H9 (cell line): Measurements from ENCODE around the gene ZWILCH. TPM values are rescaled to one million over a fixed set of nuclear protein-coding genes. Genes with fewer than 3 reads are reported as not detected.

Source experiments
- DNase-seq: peaks from one replicate; pipeline ENCODE4 v3.0.0-alpha.2; 2017
- H2AFZ ChIP-seq: one replicate; pipeline ENCODE4 v1.6.1; 2013; ENCODE audit warnings: mild to moderate bottlenecking, low read length, control low read depth, moderate library complexity
- H2AK5ac ChIP-seq: 2 replicates; pipeline ENCODE4 v1.6.1; 2013; ENCODE audit warnings: low read length, control low read depth, mixed read lengths; ENCODE audit not compliant: insufficient read length
- H2BK120ac ChIP-seq: one replicate; pipeline ENCODE4 v1.6.1; 2013; ENCODE audit warnings: low read depth, mild to moderate bottlenecking, low read length, control low read depth, inconsistent platforms; ENCODE audit not compliant: poor library complexity, severe bottlenecking
- H2BK12ac ChIP-seq: 2 replicates; pipeline ENCODE4 v1.6.1; 2013; ENCODE audit warnings: low read length, control low read depth, mixed read lengths, low read depth; ENCODE audit not compliant: insufficient read length
- H2BK15ac ChIP-seq: 2 replicates; pipeline ENCODE4 v1.6.1; 2013; ENCODE audit warnings: low read depth, low read length, control low read depth
- H2BK20ac ChIP-seq: one replicate; pipeline ENCODE4 v1.6.1; 2013; ENCODE audit warnings: low read depth, mild to moderate bottlenecking, low read length, control low read depth, inconsistent platforms; ENCODE audit not compliant: poor library complexity, severe bottlenecking
- H2BK5ac ChIP-seq: 2 replicates; pipeline ENCODE4 v1.6.1; 2013; ENCODE audit warnings: low read length, control low read depth, mixed read lengths; ENCODE audit not compliant: insufficient read length
- H3K14ac ChIP-seq: 2 replicates; pipeline ENCODE4 v1.6.1; 2013; ENCODE audit warnings: low read length, control low read depth; ENCODE audit not compliant: insufficient read depth
- H3K18ac ChIP-seq: 2 replicates; pipeline ENCODE4 v1.6.1; 2013; ENCODE audit warnings: low read depth, mild to moderate bottlenecking, mixed read lengths, low read length, control low read depth; ENCODE audit not compliant: insufficient read length
- H3K23ac ChIP-seq: 2 replicates; pipeline ENCODE4 v1.6.1; 2013; ENCODE audit warnings: low read length, control low read depth, mixed read lengths, low read depth; ENCODE audit not compliant: insufficient read length
- H3K23me2 ChIP-seq: 2 replicates; pipeline ENCODE4 v1.6.1; 2013; ENCODE audit warnings: low read depth, mild to moderate bottlenecking, mixed read lengths, low read length, control low read depth; ENCODE audit not compliant: insufficient read length, poor library complexity, severe bottlenecking
- H3K27ac ChIP-seq: 2 replicates; pipeline ENCODE4 v1.5.1; 2013; ENCODE audit warnings: low read length, control low read depth, mixed read lengths, low read depth; ENCODE audit not compliant: insufficient read length
- H3K27me3 ChIP-seq: 2 replicates; pipeline ENCODE4 v1.6.1; 2013; ENCODE audit warnings: low read length, control low read depth, inconsistent platforms; ENCODE audit not compliant: insufficient read depth
- H3K4ac ChIP-seq: 2 replicates; pipeline ENCODE4 v1.6.1; 2013; ENCODE audit warnings: low read depth, mild to moderate bottlenecking, control low read depth, inconsistent platforms, low read length, moderate library complexity
- H3K4me1 ChIP-seq: 2 replicates; pipeline ENCODE4 v1.6.1; 2013; ENCODE audit warnings: low read length, control low read depth, inconsistent platforms; ENCODE audit not compliant: insufficient read depth
- H3K4me2 ChIP-seq: 2 replicates; pipeline ENCODE4 v1.6.1; 2013; ENCODE audit warnings: low read length, control low read depth, mixed read lengths; ENCODE audit not compliant: insufficient read length, insufficient read depth
- H3K56ac ChIP-seq: 2 replicates; pipeline ENCODE4 v1.6.1; 2013; ENCODE audit warnings: low read depth, mild to moderate bottlenecking, mixed read lengths, low read length, control low read depth; ENCODE audit not compliant: insufficient read length
- H3K79me1 ChIP-seq: 2 replicates; pipeline ENCODE4 v1.6.1; 2013; ENCODE audit warnings: low read depth, mild to moderate bottlenecking, moderate library complexity, low read length, control low read depth, inconsistent platforms; ENCODE audit not compliant: insufficient read depth, poor library complexity, severe bottlenecking
- H3K79me2 ChIP-seq: 2 replicates; pipeline ENCODE4 v1.6.1; 2013; ENCODE audit warnings: low read length, control low read depth, inconsistent platforms; ENCODE audit not compliant: insufficient read depth
- H3K9ac ChIP-seq: 2 replicates; pipeline ENCODE4 v1.6.1; 2013; ENCODE audit warnings: low read length, control low read depth, mixed read lengths; ENCODE audit not compliant: insufficient read length; ENCODE audit errors: extremely low read depth
- H3K9me3 ChIP-seq: one replicate; pipeline ENCODE4 v1.6.1; 2013; ENCODE audit warnings: low read depth, low read length, inconsistent platforms; ENCODE audit not compliant: control insufficient read depth
- H3T11ph ChIP-seq: one replicate; pipeline ENCODE4 v1.6.1; 2013; ENCODE audit warnings: mild to moderate bottlenecking, low read length, control low read depth, inconsistent platforms
- H4K20me1 ChIP-seq: one replicate; pipeline ENCODE4 v1.6.1; 2013; ENCODE audit not compliant: control insufficient read depth, insufficient read length, insufficient read depth
- H4K5ac ChIP-seq: 2 replicates; pipeline ENCODE4 v1.6.1; 2013; ENCODE audit warnings: low read depth, mild to moderate bottlenecking, mixed read lengths, low read length, control low read depth; ENCODE audit not compliant: insufficient read length
- H4K8ac ChIP-seq: replicated peaks from 2 replicates; pipeline ENCODE4 v1.6.1; 2013; ENCODE audit warnings: low read length, control low read depth, mixed read lengths, low read depth; ENCODE audit not compliant: insufficient read length
- H4K91ac ChIP-seq: 2 replicates; pipeline ENCODE4 v1.6.1; 2013; ENCODE audit warnings: low read depth, mild to moderate bottlenecking, moderate library complexity, mixed read lengths, low read length, control low read depth; ENCODE audit not compliant: insufficient read length
- H3K27ac Mint-ChIP-seq, 3 experiments: 2 replicates in 2 of 3; 3 replicates in 1 of 3; pipeline ENCODE4 v1.8.0; 2020 to 2021; ENCODE audit warnings: mixed read lengths in 3 of 3, mild to moderate bottlenecking in 1 of 3, moderate library complexity in 1 of 3
- H3K27me3 Mint-ChIP-seq: 2 replicates; pipeline ENCODE4 v1.8.0; 2021; ENCODE audit warnings: low read depth, mild to moderate bottlenecking, moderate library complexity, mixed read lengths
- H3K36me3 Mint-ChIP-seq, 3 experiments: 2 replicates in 2 of 3; 3 replicates in 1 of 3; pipeline ENCODE4 v1.8.0; 2020 to 2021; ENCODE audit warnings: low read depth in 3 of 3, mixed read lengths in 3 of 3; ENCODE audit not compliant: insufficient read depth in 1 of 3
- H3K4me1 Mint-ChIP-seq, 2 experiments: 2 replicates each; pipeline ENCODE4 v1.8.0; 2020; ENCODE audit warnings: mixed read lengths in 2 of 2
- H3K4me3 Mint-ChIP-seq, 2 experiments: 2 replicates in 1 of 2; 3 replicates in 1 of 2; pipeline ENCODE4 v1.8.0; 2020 to 2021; ENCODE audit warnings: mild to moderate bottlenecking in 2 of 2, mixed read lengths in 2 of 2, moderate library complexity in 1 of 2
- H3K9me3 Mint-ChIP-seq, 2 experiments: 2 replicates in 1 of 2; 3 replicates in 1 of 2; pipeline ENCODE4 v1.8.0; 2020; ENCODE audit warnings: mild to moderate bottlenecking in 2 of 2, mixed read lengths in 2 of 2, moderate library complexity in 1 of 2
- WGBS: extraction: QIAGEN DNeasy Blood & Tissue Kit; methylation state at CpG from one replicate; pipeline ENCODE4 v1.1.7; 2013; ENCODE audit warnings: missing lambda C conversion rate, low lambda C conversion rate, mixed read lengths; ENCODE audit not compliant: insufficient read length; ENCODE audit errors: extremely low coverage; 5-methylcytosine and 5-hydroxymethylcytosine counted together
- total RNA-seq: library from RNA; stranded (reverse); gene quantifications from 2 replicates; pipeline ENCODE4 v1.2.1, GENCODE V29; 2021
- TF ChIP-seq, protein P1 (sequence below): fragments of 200-600 bp; sonication (generic); conservative IDR thresholded peaks from 3 replicates; pipeline ENCODE4 v1.8.0; 2021; ENCODE audit warnings: antibody characterized with exemption, mild to moderate bottlenecking

Gene ZWILCH
- total RNA-seq, 1 experiment from 2014 or later = 47.2 TPM

DNA sequence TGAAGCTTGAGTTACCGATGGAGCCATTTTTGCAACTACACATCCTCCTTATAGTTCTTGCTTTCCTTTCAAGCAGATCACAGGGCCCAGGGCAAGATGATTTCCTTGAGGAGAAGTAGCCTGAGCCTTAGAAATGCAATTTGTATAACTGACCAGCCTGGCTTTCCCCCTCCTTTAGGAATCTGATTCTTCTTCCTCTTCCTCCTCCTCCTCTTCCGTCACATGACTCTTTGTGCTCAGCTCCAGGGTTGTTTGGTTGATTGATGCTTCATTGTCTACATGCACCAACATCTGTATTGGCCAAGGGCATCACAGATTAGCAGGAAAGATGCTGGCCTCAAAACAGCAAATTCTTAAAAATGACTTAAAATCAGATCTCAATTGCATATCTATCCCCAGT is 10.9 kb upstream of the ZWILCH start:
- H2BK5ac ChIP-seq = no peak overlapping the region
- TF ChIP-seq, protein P1, sequence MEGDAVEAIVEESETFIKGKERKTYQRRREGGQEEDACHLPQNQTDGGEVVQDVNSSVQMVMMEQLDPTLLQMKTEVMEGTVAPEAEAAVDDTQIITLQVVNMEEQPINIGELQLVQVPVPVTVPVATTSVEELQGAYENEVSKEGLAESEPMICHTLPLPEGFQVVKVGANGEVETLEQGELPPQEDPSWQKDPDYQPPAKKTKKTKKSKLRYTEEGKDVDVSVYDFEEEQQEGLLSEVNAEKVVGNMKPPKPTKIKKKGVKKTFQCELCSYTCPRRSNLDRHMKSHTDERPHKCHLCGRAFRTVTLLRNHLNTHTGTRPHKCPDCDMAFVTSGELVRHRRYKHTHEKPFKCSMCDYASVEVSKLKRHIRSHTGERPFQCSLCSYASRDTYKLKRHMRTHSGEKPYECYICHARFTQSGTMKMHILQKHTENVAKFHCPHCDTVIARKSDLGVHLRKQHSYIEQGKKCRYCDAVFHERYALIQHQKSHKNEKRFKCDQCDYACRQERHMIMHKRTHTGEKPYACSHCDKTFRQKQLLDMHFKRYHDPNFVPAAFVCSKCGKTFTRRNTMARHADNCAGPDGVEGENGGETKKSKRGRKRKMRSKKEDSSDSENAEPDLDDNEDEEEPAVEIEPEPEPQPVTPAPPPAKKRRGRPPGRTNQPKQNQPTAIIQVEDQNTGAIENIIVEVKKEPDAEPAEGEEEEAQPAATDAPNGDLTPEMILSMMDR = no peak
- no peak overlapping the region for H2BK120ac ChIP-seq
- H3K36me3 Mint-ChIP-seq = peaks cover 13 to 89% (median 70%) of the 10 kb centered on the region in 3 experiments; a peak in 6 of 7 replicates
- H3K4ac ChIP-seq = no peak overlapping the region
- H3K56ac ChIP-seq = no peak overlapping the region
- no peaks in the 10 kb centered on the region for H3K27me3 Mint-ChIP-seq
- no peaks in the 10 kb centered on the region for H3K79me2 ChIP-seq
- no peaks in the 10 kb centered on the region for H3K9me3 ChIP-seq
- H3K79me1 ChIP-seq = no peaks in the 10 kb centered on the region
- H3K4me3 Mint-ChIP-seq = no peak overlapping the region
- H2BK12ac ChIP-seq = no peak overlapping the region
- no peak overlapping the region for H3K27ac ChIP-seq
- H3K4me2 ChIP-seq = no peak overlapping the region
- H4K8ac ChIP-seq = no peak overlapping the region
- H3K18ac ChIP-seq = no peak overlapping the region
- WGBS = no CpG with 5 or more reads among the region's 2 CpGs
- peaks cover 9 to 14% of the 10 kb centered on the region in 2 experiments for H3K4me1 Mint-ChIP-seq
- no peaks in the 10 kb centered on the region for H3K27me3 ChIP-seq
- H3K9ac ChIP-seq = no peak overlapping the region
- peaks cover 4% of the 10 kb centered on the region for H3K23me2 ChIP-seq
- H3K14ac ChIP-seq = no peak overlapping the region
- no peak overlapping the region for H2AFZ ChIP-seq
- H2AK5ac ChIP-seq = no peak overlapping the region
- H4K20me1 ChIP-seq = no peaks in the 10 kb centered on the region
- H3K27ac Mint-ChIP-seq = no peak overlapping the region; a peak in 2 of 7 replicates
- H2BK15ac ChIP-seq = no peak overlapping the region
- no peak for DNase-seq
- no peaks in the 10 kb centered on the region for H3K4me1 ChIP-seq
- H3K9me3 Mint-ChIP-seq = no peaks in the 10 kb centered on the region; a peak in 1 of 5 replicates
- no peak overlapping the region for H2BK20ac ChIP-seq
- no peak overlapping the region for H3T11ph ChIP-seq
- H3K23ac ChIP-seq = no peak overlapping the region
- H4K91ac ChIP-seq = no peak overlapping the region
- H4K5ac ChIP-seq = no peak overlapping the region
